Naive thymus-derived CD4-positive, alpha-beta T cell (primary cell): ENCODE data around the gene CAD. TPM values are rescaled to one million over a fixed set of nuclear protein-coding genes. Genes with fewer than 3 reads are reported as not detected.
"Not testable (repeated sequence)": the region's sequence is repeated elsewhere in the genome, so short reads cannot be mapped to it uniquely, and the experiment has no call there.

Experiments used
- ATAC-seq: fragments of 150-1000 bp; cut with Tn5 transposase; 2 replicates; pipeline ENCODE4 v1.10.0; 2021; ENCODE audit warnings: mild to moderate bottlenecking, moderate library complexity
- CTCF ChIA-PET: fragments of 350-600 bp; sonication (Branson Sonifier 250); formaldehyde crosslinking; loops from one replicate; lab custom pipeline; 2021; ENCODE audit warnings: antibody characterized with exemption; lab: Charles Lee
- POLR2A ChIA-PET: fragments of 350-600 bp; sonication (Branson Sonifier 250); formaldehyde crosslinking; loops from one replicate; lab custom pipeline; 2021; ENCODE audit warnings: antibody characterized with exemption, inconsistent platforms; lab: Charles Lee
- DNase-seq, 9 donors: peaks; one replicate each; pipeline versions ENCODE4 v3.0.0 to v3.0.0-alpha.2; 2020 to 2022; ENCODE audit warnings: mixed read lengths in 1 of 9
- H3K27ac ChIP-seq: one replicate; pipeline ENCODE4 v1.7.0; 2013; ENCODE audit warnings: mild to moderate bottlenecking, low read depth, low read length, moderate library complexity
- H3K27me3 ChIP-seq, 2 donors: one replicate each; pipeline ENCODE4 v1.7.0; 2013; ENCODE audit warnings: low read length in 2 of 2, mild to moderate bottlenecking in 2 of 2, moderate library complexity in 2 of 2; ENCODE audit not compliant: control insufficient read depth in 2 of 2, insufficient read depth in 2 of 2
- H3K36me3 ChIP-seq, 3 experiments: 1 replicate in 2 of 3; 2 replicates in 1 of 3; pipeline ENCODE4 v1.7.0; 2013; ENCODE audit warnings: low read length in 3 of 3, mild to moderate bottlenecking in 3 of 3, moderate library complexity in 1 of 3; ENCODE audit not compliant: insufficient read depth in 3 of 3, control insufficient read depth in 2 of 3
- H3K4me1 ChIP-seq, 2 donors: one replicate each; pipeline ENCODE4 v1.7.0; 2013; ENCODE audit warnings: low read length in 2 of 2, mild to moderate bottlenecking in 2 of 2, moderate library complexity in 1 of 2; ENCODE audit not compliant: control insufficient read depth in 2 of 2, insufficient read depth in 2 of 2
- H3K4me3 ChIP-seq: 2 replicates; pipeline ENCODE4 v1.7.0; 2013; ENCODE audit warnings: mild to moderate bottlenecking, low read length
- H3K9me3 ChIP-seq, 3 experiments: 1 replicate in 2 of 3; 2 replicates in 1 of 3; pipeline ENCODE4 v1.7.0; 2013; ENCODE audit warnings: low read length in 3 of 3; ENCODE audit not compliant: control insufficient read depth in 2 of 3
- H3K27ac Mint-ChIP-seq, 9 donors: one replicate each; pipeline ENCODE4 v1.8.0; 2020 to 2022; ENCODE audit warnings: mixed read lengths in 9 of 9, mild to moderate bottlenecking in 8 of 9, moderate library complexity in 5 of 9, inconsistent platforms in 2 of 9
- H3K27me3 Mint-ChIP-seq, 5 donors: one replicate each; pipeline ENCODE4 v1.8.0; 2021 to 2022; ENCODE audit warnings: mixed read lengths in 5 of 5, mild to moderate bottlenecking in 1 of 5
- H3K36me3 Mint-ChIP-seq, 5 donors: one replicate each; pipeline ENCODE4 v1.8.0; 2020 to 2022; ENCODE audit warnings: mixed read lengths in 5 of 5, mild to moderate bottlenecking in 3 of 5, inconsistent platforms in 1 of 5
- H3K4me1 Mint-ChIP-seq, 7 donors: one replicate each; pipeline ENCODE4 v1.8.0; 2020 to 2022; ENCODE audit warnings: mixed read lengths in 7 of 7, mild to moderate bottlenecking in 3 of 7, inconsistent platforms in 1 of 7
- H3K4me3 Mint-ChIP-seq, 10 donors: one replicate each; pipeline ENCODE4 v1.8.0; 2020 to 2022; ENCODE audit warnings: mild to moderate bottlenecking in 10 of 10, mixed read lengths in 10 of 10, moderate library complexity in 6 of 10, inconsistent platforms in 2 of 10
- H3K9me3 Mint-ChIP-seq, 11 donors: one replicate each; pipeline ENCODE4 v1.8.0; 2020 to 2022; ENCODE audit warnings: mixed read lengths in 11 of 11, mild to moderate bottlenecking in 4 of 11, inconsistent platforms in 1 of 11, moderate library complexity in 1 of 11
- intact Hi-C, 2 donors: fragments of 100-400 bp; cut with micrococcal nuclease; formaldehyde crosslinking; loops; one replicate each; pipeline ENCODE4 v1.15.1; 2023
- polyA plus RNA-seq, 2 donors: library from polyadenylated mRNA; unstranded; fragments of 300-500 nt; fragmentation: Illumina TruSeq; gene quantifications; one replicate each; pipeline ENCODE4 v1.2.3, GENCODE V29; 2021
- total RNA-seq, 6 experiments: library from RNA in 5 of 6; stranded (reverse) in 5 of 6; gene quantifications; 1 replicate in 5 of 6; 2 replicates in 1 of 6; pipeline ENCODE4 v1.2.3 and lab custom pipeline; 2021 to 2026

CAD gene
- total and polyA plus RNA-seq, 7 experiments from 2014 or later, result 19.6 to 65.7 (median 35.7) TPM

DNA sequence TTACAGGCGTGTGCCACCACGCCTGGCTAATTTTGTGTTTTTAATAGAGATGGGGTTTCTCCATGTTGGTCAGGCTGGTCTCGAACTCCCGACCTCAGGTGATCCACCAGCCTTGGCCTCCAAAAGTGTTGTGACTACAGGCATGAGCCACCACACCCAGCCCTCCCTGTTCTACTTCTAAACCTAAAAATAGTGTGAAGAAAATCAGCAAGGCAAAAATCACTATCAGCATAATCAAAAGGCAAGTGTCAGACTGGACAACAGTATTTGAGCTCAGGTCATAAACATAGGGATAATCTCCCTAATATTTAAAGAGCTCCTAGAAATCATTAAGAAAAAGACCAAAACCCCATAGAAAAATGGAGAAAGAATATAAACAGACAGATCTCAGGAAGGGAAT is 41.4 kb upstream of the CAD start:
- H3K36me3 Mint-ChIP-seq, ATAC-seq, H3K27ac Mint-ChIP-seq, H3K4me3 ChIP-seq, DNase-seq, H3K36me3 ChIP-seq, H3K4me1 ChIP-seq, H3K9me3 Mint-ChIP-seq, H3K9me3 ChIP-seq, intact Hi-C loops, H3K27ac ChIP-seq, H3K4me1 Mint-ChIP-seq, H3K27me3 ChIP-seq, H3K4me3 Mint-ChIP-seq: not testable (repeated sequence)
- CTCF ChIA-PET, result interaction anchor here (1.1 kb wide), 1 partner anchor 11 kb away, joined by 5 read pairs; no protein-coding TSS in a partner anchor
- peaks cover 21 to 46% (median 29%) of the 10 kb centered on the region in 5 donors for H3K27me3 Mint-ChIP-seq
- POLR2A ChIA-PET, result interaction anchor here (0.6 kb wide), 1 partner anchor 1881 kb away, joined by 3 read pairs; no protein-coding TSS in a partner anchor

DNA sequence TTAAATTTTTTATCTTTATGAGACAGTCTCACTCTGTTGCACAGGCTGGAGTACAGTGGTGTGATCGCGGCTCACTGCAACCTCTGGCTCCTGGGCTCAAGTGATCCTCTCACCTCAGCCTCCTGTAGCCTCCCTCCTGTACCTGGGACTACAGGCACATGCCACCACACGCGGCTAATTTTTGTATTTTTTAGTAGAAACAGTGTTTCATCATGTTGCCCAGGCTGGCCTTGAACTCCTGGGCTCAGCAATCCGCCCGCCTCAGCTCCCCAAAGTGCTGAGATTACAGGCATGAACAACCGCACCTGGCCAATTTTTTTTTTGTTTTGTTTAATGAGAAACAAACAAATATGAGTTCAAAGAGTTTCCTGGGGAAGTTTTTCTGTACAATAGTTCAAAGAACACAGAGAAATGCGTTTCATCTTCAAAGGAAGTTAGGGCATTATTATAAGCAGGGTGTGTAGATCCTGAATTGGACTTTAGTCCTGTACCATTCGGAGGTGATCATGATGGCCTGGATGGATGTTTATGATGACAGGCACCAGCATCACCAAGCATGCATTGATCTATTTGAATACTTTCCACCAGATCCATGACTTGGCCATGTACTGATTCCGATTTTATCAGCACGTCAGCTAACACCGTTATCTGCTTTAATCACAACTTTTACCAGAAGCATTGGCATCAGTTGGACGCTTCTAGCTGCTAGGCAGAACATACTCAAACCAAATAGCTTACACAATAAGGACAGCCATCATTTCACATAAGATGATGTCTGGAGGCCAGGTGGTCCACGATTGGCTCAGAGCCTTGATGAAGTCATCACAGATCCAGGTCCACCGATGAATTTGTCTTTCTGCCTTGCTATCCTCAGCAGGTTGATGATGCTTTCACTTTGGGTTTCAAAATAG is 39.5 kb upstream of the CAD start:
- Histone ChIP-seq H3K27me3 (no peaks in the 10 kb centered on the region), H3K36me3 (no peaks in the 10 kb centered on the region), H3K9me3 (no peaks in the 10 kb centered on the region), H3K4me3 (no peak overlapping the region), H3K4me1 (no peaks in the 10 kb centered on the region), H3K27ac (no peak overlapping the region)
- Mint-ChIP-seq H3K4me1 (peaks cover 0 to 3% (median 0%) of the 10 kb centered on the region in 7 donors), H3K27me3 (peaks cover 21 to 44% (median 38%) of the 10 kb centered on the region in 5 donors), H3K4me3 (no peak overlapping the region), H3K9me3 (no peaks in the 10 kb centered on the region), H3K36me3 (no peaks in the 10 kb centered on the region), H3K27ac (no peak overlapping the region)
- ATAC-seq (no peak), DNase-seq (no peak)
- intact Hi-C loops, result no loop called here
- CTCF ChIA-PET, result interaction anchor here (0.6 kb wide), 1 partner anchor 255 kb away, joined by 3 read pairs; no protein-coding TSS in a partner anchor
- POLR2A ChIA-PET, result no interaction called here

DNA sequence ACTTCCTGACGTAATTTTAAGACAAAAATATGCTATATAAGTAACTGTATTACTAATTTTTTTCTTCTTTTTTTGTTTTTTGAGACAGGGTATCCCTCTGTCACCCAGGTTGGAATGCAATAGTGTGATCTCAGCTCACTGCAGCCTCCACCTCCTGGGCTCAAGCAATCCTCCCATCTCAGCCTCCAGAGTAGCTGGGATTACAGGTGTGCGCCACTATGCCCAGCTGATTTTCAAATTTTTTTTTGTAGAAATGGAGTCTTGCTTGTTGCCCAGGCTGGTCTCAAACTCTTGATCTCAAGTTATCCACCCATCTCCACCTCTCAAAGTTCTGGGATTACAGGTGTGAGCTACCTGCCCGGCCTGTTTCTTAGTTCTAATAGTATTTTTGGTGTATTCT is 38.7 kb upstream of the CAD start:
- Mint-ChIP-seq H3K27me3 (peaks cover 21 to 44% (median 40%) of the 10 kb centered on the region in 5 donors), H3K9me3 (no peaks in the 10 kb centered on the region), H3K4me3 (no peak overlapping the region), H3K36me3 (no peaks in the 10 kb centered on the region), H3K27ac (no peak overlapping the region), H3K4me1 (peaks cover 0 to 3% (median 0%) of the 10 kb centered on the region in 7 donors)
- ATAC-seq (no peak), DNase-seq (no peak)
- H3K36me3 ChIP-seq, result no peaks in the 10 kb centered on the region
- no peak overlapping the region for H3K27ac ChIP-seq
- intact Hi-C loops, result no loop called here
- H3K27me3 ChIP-seq, result no peaks in the 10 kb centered on the region
- H3K4me1 ChIP-seq, result no peaks in the 10 kb centered on the region
- ChIA-PET POLR2A (no interaction called here), CTCF (interaction anchor here (0.6 kb wide), 2 partner anchors 30 to 255 kb away, joined by 3 read pairs; no protein-coding TSS in a partner anchor)
- no peak overlapping the region for H3K4me3 ChIP-seq
- no peaks in the 10 kb centered on the region for H3K9me3 ChIP-seq

DNA sequence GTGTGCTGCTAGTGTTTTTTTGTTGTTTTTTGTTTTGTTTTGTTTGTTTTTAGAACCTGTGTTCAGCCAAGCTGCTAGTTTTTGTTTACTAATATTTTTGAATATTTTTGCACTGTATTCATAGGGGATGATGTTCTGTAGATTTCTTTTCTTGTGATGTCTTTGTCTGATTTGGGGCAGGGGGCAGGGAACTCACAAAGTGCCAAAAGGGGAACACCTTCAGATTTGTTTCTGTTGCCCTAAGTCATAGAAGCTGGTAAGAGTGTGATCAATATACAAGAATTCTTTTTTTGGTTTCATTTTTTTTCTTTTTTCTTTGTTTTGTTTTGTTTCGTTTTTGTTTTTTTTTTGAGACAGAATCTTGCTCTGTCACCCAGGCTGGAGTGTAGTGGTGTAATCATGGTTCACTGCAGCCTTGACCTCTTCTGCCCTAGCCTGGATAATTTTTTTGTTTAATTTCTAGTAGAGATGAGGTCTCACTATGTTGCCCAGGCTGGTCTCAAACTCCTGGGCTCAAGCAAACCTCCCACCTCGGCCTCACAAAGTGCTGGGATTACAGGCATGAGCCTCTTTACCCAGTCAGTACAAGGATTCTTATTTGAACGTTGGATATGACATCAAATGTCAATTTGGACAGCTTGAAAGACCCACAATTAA is 37.7 kb upstream of the CAD start:
- no peak for ATAC-seq
- Histone ChIP-seq H3K27ac (no peak overlapping the region), H3K4me1 (no peaks in the 10 kb centered on the region), H3K36me3 (no peaks in the 10 kb centered on the region), H3K9me3 (no peaks in the 10 kb centered on the region), H3K27me3 (no peaks in the 10 kb centered on the region), H3K4me3 (no peak overlapping the region)
- DNase-seq, result no peak
- Mint-ChIP-seq H3K4me3 (no peak overlapping the region), H3K36me3 (no peaks in the 10 kb centered on the region), H3K27ac (no peak overlapping the region), H3K27me3 (peaks cover 21 to 49% (median 46%) of the 10 kb centered on the region in 5 donors), H3K9me3 (no peaks in the 10 kb centered on the region), H3K4me1 (peaks cover 0 to 3% (median 0%) of the 10 kb centered on the region in 7 donors)
- POLR2A ChIA-PET, result no interaction called here
- intact Hi-C loops, result no loop called here
- CTCF ChIA-PET, result no interaction called here

DNA sequence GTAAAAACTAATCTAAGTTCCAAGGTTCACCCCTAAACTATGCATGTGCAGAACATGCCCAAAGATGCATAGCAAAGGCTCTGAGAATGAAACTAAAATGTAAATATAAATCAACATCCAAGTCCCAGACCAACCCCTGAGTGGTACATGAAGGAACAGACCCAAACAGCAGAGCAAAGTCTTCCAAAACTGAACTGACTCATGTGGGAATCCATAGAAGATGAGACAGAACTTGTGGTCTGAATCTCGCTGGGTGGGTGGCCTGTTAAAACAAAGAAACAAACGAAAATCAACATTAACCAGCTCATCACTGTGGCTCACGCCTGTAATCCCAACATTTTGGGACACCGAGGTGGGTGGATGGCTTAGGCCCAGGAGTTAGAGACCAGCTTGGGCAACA is 34.8 kb upstream of the CAD start:
- Histone ChIP-seq H3K27me3 (no peaks in the 10 kb centered on the region), H3K36me3 (no peaks in the 10 kb centered on the region), H3K4me1 (no peaks in the 10 kb centered on the region), H3K27ac (no peak overlapping the region), H3K9me3 (no peaks in the 10 kb centered on the region), H3K4me3 (no peak overlapping the region)
- H3K36me3 Mint-ChIP-seq, result no peaks in the 10 kb centered on the region
- H3K9me3 Mint-ChIP-seq, result no peaks in the 10 kb centered on the region
- H3K4me1 Mint-ChIP-seq, result peaks cover 0 to 3% (median 0%) of the 10 kb centered on the region in 7 donors
- CTCF ChIA-PET, result interaction anchor here (0.7 kb wide), 1 partner anchor 163 kb away, joined by 3 read pairs; no protein-coding TSS in a partner anchor
- H3K27ac Mint-ChIP-seq, result no peak overlapping the region
- intact Hi-C loops, result no loop called here
- POLR2A ChIA-PET, result interaction anchor here (0.7 kb wide), 1 partner anchor 30 kb away, joined by 3 read pairs; the partner anchor contains the start of genes ATRAID and SLC5A6
- peaks cover 21 to 54% (median 42%) of the 10 kb centered on the region in 5 donors for H3K27me3 Mint-ChIP-seq
- no peak overlapping the region for H3K4me3 Mint-ChIP-seq
- DNase-seq, result no peak
- ATAC-seq, result no peak

DNA sequence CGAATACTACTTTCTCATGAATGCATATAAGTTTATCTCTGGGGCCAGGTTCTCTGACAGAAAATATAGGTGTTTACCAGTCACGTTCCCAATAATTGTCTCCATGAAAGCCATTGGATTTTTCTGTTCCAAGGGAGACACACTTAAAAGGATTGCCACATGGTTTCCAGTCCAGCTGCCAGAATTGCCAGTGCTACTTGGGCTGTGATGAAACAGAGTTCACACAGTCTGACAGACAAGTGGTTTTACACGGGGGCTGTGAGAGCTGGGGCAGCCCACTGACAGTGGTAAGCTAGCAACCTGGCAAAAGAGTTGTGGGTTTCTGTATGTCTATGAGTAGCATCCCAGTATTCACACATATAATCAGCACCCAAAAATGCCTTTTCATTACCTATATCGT is 33.1 kb upstream of the CAD start:
- H3K36me3 ChIP-seq, result no peaks in the 10 kb centered on the region
- Mint-ChIP-seq H3K36me3 (no peaks in the 10 kb centered on the region), H3K4me1 (peaks cover 0 to 3% (median 0%) of the 10 kb centered on the region in 7 donors), H3K9me3 (no peaks in the 10 kb centered on the region), H3K4me3 (no peak overlapping the region), H3K27me3 (peaks cover 13 to 48% (median 34%) of the 10 kb centered on the region in 5 donors), H3K27ac (no peak overlapping the region)
- H3K27me3 ChIP-seq, result no peaks in the 10 kb centered on the region
- intact Hi-C loops, result no loop called here
- H3K9me3 ChIP-seq, result no peaks in the 10 kb centered on the region
- no peak overlapping the region for H3K27ac ChIP-seq
- no peak for DNase-seq
- no peak overlapping the region for H3K4me3 ChIP-seq
- no peaks in the 10 kb centered on the region for H3K4me1 ChIP-seq
- ChIA-PET POLR2A (interaction anchor here (0.6 kb wide), 1 partner anchor 24 kb away, joined by 4 read pairs; no protein-coding TSS in a partner anchor), CTCF (no interaction called here)
- no peak for ATAC-seq
